COLO668 (cell line): ENCODE data around the gene KRTAP5-3.
"Not testable (repeated sequence)": the region's sequence is repeated elsewhere in the genome, so short reads cannot be mapped to it uniquely, and the experiment has no call there.

Experiments used
- DNase-seq: peaks from one replicate; lab custom pipeline; 2025; ENCODE audit not compliant: unreplicated experiment; lab: John Stamatoyannopoulos, UW

The KRTAP5-3 gene

DNA sequence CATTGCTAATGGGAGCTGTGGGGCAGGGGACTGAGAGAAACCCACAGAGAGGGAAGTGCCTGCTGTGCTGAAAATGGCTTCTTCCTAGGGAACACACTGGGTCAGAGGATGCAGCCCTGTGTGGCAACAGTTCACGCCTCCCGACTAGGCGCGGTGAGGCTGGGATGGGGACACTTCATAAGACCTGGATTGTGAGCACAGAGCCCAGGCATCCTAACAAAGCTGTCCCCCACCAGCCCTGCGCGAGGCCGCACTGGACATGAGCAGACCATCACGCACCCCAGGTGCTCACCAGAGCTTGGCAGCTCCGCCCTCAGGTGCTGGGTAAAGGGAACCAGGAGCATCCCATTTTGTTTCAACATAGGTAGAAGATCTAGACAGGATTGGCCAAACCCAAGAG, 15.5 kb upstream of the KRTAP5-3 start:
- DNase-seq: peak; percentile 18

- DNase-seq: peak; percentile 10
Measured at GRCh38 chr11:1622086-1622485, 13.8 kb upstream of the KRTAP5-3 start, which contains the start of gene KRTAP5-4. TSS of gene KRTAP5-4 (minus strand) at chr11:1622138. CDS start at chr11:1622093, 45 bp downstream.

GRCh38 chr11:1619449-1619848, 11.2 kb upstream of the KRTAP5-3 start:
- DNase-seq: no peak

DNA sequence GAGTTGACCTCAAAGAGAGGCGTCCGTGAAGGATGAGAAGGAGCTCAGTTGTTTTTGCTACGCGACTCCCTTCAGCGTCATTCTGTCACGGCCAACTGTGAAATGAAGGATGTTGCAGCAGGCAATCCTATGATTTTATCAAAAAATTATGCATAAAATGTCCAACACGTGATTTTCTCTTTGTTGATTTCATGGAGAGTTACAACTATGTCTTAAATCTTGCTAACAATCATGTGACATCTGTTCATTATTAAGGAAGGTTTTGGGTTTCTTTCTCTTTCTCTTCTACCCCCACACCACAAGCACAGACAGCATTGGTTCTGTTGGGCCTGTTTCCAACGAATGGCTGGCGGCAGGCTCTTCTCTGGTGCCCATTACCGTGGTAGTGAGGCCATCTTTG, 10.0 kb upstream of the KRTAP5-3 start:
- DNase-seq: no peak

- DNase-seq: peak; percentile 24
Measured at GRCh38 chr11:1607901-1608300, 362 bp downstream of the KRTAP5-3 start.

- DNase-seq: not testable (repeated sequence)
Measured at GRCh38 chr11:1607156-1607845, 962 bp downstream of the KRTAP5-3 start.

- DNase-seq: not testable (repeated sequence)
Measured at GRCh38 chr11:1605923-1606322, 2.3 kb downstream of the KRTAP5-3 start.

- no peak for DNase-seq
Measured at GRCh38 chr11:1604711-1605110, 3.6 kb downstream of the KRTAP5-3 start.

DNA sequence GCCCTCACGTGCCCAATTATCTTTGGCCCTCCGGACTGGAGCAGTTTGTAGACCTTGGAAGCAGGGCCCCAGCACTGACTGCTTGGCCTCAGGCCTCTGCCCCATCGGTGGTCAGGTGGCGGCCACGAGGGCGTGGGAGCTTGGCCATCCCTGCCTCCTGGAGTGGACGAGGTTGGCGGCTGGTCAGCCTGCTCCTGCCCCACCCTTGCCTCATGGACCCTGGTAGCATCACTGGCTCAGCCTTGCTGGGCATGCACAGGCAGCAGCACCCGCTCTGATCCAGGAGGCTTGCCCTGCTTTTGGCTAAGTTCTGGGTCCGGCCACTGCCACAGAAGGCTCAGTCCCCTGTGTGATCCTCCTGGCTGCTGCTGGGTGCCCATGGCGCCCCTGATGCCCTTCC, 4.1 kb downstream of the KRTAP5-3 start:
- no peak for DNase-seq

DNA sequence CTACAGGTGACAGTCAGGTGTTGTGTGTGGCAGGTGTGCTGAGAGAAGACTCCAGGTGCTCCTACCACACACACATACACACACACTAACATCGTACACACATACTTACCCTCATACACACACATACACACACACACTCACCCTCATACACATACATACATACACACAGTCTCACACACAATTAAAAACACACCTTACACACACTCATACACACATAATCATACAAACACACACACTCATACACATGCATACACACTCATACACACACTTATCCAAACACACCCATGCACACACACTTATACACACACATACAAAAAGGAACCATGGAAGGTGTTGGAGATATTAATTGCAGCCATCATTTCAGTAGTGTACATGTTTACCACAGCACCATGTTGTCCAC, 4.6 kb downstream of the KRTAP5-3 start:
- peak; percentile 9 for DNase-seq

GRCh38 chr11:1601663-1602062, 6.6 kb downstream of the KRTAP5-3 start:
- not testable (repeated sequence) for DNase-seq

DNA sequence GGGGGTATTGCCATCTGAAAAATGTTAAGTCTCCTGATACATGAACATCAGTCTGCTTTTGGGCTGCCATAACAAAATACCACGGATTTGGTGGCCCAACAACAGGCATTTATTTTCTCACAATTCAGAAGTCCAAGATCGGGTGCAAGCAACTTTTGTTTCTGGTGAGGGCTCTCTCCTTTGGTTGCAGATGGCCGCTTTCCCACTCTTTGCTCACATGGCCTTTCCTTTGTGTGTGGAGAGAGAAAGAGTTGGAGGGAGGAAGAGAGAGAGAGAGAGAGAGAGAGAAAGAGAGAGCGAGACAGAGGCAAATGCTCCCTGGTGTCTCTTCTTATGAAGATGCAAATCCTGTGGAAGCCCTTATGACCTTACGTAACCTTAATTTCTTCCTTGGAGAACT, 7.6 kb downstream of the KRTAP5-3 start:
- no peak for DNase-seq

DNA sequence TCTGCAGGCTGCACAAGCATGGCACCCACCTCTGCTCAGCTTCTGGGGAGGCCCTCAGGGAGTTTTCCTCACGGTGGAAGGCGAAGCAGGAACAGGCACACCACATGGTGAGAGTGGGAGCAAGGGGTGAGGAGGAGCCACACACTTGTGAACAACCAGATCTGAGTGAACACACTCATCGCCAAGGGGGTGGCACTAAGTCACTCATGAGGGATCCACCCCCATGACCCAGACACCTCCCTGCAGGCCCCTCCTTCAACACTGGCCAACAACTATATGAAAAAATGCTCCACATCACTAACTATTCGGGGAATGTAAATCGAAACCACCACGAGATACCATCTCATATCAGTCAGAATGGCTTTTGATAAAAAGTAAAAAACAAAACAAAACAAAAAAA, 9.4 kb downstream of the KRTAP5-3 start:
- DNase-seq: no peak

- DNase-seq: not testable (repeated sequence)
Measured at GRCh38 chr11:1598406-1598805, 9.9 kb downstream of the KRTAP5-3 start.

DNA sequence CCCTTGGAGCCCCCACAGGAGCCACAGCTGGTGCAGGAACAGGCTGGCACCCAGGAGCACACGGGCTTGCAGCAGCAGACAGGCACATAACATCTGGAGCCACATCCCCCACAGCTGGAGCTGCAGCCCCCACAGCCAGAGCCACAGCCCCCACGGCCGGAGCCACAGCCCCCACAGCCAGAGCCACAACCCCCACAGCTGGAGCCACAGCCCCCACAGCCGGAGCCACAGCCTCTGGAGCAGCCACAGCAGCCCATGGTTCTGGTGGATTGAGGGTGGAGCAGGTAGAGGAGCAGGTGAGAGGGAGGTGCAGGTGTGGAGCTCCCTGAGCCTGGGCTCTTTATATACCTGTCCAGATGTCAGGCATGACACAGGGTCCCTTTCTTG, 10.3 kb downstream of the KRTAP5-3 start, which contains the start of gene KRTAP5-2:
TSS of gene KRTAP5-2 (minus strand) at position 301 of the 387 bp plus-strand sequence. CDS start at position 257, 44 bp downstream.
- peak; percentile 0 for DNase-seq

GRCh38 chr11:1597331-1597993, 10.8 kb downstream of the KRTAP5-3 start:
- peak; percentile 3 for DNase-seq

- DNase-seq: not testable (repeated sequence)
Measured at GRCh38 chr11:1596576-1597121, 11.6 kb downstream of the KRTAP5-3 start.

GRCh38 chr11:1595994-1596575, 12.2 kb downstream of the KRTAP5-3 start:
- not testable (repeated sequence) for DNase-seq

GRCh38 chr11:1592628-1593027, 15.6 kb downstream of the KRTAP5-3 start:
- no peak for DNase-seq

GRCh38 chr11:1589996-1590395, 18.3 kb downstream of the KRTAP5-3 start:
- DNase-seq: no peak

DNA sequence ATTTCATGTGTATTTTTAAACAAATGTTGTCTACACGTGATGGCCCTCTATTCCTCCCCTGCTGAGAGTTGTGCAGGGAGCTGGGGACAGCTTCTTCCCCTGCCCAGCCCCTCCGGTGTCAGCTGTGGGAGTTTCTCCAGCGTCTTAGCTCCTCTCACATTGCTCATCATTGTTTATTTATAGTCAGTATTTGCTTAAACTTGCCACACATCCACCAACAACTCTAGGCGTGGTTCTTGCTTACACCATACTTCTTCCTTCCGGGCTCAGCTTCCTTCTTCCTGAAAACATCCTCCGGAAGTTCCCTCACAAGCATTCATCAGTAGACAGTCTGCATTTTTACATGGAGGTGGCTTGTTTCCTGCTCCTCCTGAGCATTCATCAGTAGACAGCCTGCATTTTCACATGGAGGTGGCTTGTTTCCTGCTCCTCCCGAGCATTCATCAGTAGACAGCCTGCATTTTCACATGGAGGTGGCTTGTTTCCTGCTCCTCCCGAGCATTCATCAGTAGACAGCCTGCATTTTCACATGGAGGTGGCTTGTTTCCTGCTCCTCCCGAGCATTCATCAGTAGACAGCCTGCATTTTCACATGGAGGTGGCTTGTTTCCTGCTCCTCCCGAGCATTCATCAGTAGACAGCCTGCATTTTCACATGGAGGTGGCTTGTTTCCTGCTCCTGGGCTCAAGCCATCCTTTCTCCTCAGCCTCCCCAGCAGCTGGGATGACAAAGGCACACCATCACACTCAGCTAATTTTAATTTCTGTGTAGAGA, 18.9 kb downstream of the KRTAP5-3 start:
- DNase-seq: not testable (repeated sequence)
